ENCODE measurements around the gene DIAPH3. TPM values are rescaled to one million over a fixed set of nuclear protein-coding genes. Genes with fewer than 3 reads are reported as not detected.

The DIAPH3 gene
- total RNA-seq, 2 donors from 2014 or later, result 0.35 to 1.1 TPM

DNA sequence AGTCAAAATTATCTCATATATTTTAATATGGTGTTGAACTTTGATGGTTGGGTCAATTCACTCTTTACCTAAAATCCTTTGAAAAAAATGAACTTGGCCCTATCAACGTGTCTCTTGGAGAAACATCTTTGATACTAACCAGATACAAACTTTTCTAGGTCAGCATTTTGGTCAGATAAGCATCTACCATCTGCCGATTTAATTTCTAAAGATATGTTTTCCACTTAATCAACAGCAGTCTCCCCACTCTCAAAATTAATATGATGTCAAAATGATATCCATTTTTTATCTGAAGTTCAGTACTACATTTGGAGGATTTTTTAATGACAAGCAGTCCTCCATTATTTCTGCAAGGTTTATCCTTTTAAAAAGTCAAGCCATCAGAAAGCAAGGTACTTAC lies 288.8 kb downstream of the DIAPH3 start:
- H3K27me3 ChIP-seq, result no peaks in the 10 kb centered on the region
- H3K36me3 ChIP-seq, result no peaks in the 10 kb centered on the region
- TF ChIP-seq, protein P1, sequence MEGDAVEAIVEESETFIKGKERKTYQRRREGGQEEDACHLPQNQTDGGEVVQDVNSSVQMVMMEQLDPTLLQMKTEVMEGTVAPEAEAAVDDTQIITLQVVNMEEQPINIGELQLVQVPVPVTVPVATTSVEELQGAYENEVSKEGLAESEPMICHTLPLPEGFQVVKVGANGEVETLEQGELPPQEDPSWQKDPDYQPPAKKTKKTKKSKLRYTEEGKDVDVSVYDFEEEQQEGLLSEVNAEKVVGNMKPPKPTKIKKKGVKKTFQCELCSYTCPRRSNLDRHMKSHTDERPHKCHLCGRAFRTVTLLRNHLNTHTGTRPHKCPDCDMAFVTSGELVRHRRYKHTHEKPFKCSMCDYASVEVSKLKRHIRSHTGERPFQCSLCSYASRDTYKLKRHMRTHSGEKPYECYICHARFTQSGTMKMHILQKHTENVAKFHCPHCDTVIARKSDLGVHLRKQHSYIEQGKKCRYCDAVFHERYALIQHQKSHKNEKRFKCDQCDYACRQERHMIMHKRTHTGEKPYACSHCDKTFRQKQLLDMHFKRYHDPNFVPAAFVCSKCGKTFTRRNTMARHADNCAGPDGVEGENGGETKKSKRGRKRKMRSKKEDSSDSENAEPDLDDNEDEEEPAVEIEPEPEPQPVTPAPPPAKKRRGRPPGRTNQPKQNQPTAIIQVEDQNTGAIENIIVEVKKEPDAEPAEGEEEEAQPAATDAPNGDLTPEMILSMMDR (IDR thresholded peaks at IDR 0.05), result no peak
- no peak overlapping the region for H3K27ac ChIP-seq
- no peaks in the 10 kb centered on the region for H3K9me3 ChIP-seq
- DNase-seq (ENCODE audit: low spot score), result no peak
- no peak overlapping the region for H3K4me3 ChIP-seq
- no peaks in the 10 kb centered on the region for H3K4me1 ChIP-seq

DNA sequence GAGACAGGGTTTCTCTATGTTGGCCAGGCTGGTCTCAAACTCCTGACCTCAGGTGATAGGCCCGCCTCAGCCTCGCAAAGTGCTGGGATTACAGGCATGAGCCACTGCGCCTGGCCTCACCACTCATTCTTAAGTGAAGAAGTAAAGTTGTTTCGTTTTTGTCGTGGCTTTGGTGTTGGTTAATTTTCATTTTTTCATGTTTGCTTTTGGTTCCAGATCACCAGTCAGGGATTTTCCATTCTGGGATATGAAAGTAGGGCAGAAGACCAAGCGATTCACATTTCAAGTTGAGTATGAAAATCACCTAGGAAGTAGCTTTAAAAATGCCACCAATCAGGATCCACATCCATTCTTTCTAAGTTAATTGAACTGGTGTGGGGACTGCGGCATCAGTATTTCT lies 289.9 kb downstream of the DIAPH3 start:
- H3K4me3 ChIP-seq, result no peak overlapping the region
- no peaks in the 10 kb centered on the region for H3K9me3 ChIP-seq
- no peak overlapping the region for H3K27ac ChIP-seq

DNA sequence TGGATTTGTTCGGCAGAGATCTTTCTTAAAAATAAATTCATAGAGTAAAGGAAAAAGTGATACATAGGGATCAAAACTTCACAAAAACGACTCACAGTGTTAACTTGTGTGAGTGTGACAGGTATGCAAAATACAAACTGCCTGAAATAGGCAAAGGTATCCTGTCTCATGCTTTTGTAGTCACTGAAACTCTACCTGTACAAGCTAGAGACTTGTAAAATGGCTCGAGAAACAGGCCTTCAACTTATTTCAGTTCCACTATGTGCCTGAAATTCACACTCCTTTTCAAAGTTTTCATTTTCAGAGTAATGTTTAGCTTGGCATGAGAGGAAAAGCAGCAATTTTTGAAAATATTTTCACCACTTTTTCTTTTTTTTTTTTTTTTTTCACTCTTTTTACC lies 290.4 kb downstream of the DIAPH3 start:
- no peak for DNase-seq (ENCODE audit: low spot score)
- H3K4me1 ChIP-seq, result no peaks in the 10 kb centered on the region
- no peaks in the 10 kb centered on the region for H3K27me3 ChIP-seq
- TF ChIP-seq, protein P1 (IDR thresholded peaks at IDR 0.05), result no peak
- H3K9me3 ChIP-seq, result no peaks in the 10 kb centered on the region
- H3K36me3 ChIP-seq, result no peaks in the 10 kb centered on the region
- H3K4me3 ChIP-seq, result no peak overlapping the region
- H3K27ac ChIP-seq, result no peak overlapping the region

More for the DNA sequence above, 289.9 kb downstream of the DIAPH3 start:
- TF ChIP-seq, protein P1 (IDR thresholded peaks at IDR 0.05), result no peak
- Histone ChIP-seq H3K36me3 (no peaks in the 10 kb centered on the region), H3K27me3 (no peaks in the 10 kb centered on the region), H3K4me1 (no peaks in the 10 kb centered on the region)
- no peak for DNase-seq (ENCODE audit: low spot score)

DNA sequence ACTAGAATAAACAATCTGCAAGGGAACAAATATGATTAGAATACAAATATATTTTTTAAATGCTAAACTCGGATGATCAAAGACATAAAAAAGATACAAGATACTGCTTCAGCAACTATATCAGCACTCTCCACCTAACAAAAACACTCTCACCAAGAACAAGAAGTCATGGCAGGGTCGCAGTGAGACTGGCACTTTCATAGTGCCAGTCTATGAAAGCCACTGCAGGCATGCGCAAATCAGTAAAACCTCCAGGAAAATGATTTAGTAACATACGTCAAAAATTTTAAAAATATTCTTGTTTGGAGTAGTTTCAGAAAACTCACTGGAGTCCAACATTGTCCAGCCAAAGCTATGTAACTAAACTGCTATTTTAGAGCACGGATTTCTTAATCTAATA lies 295.9 kb downstream of the DIAPH3 start:
- no peak for DNase-seq (ENCODE audit: low spot score)
- Histone ChIP-seq H3K4me1 (no peaks in the 10 kb centered on the region), H3K9me3 (no peaks in the 10 kb centered on the region), H3K4me3 (no peak overlapping the region), H3K36me3 (no peaks in the 10 kb centered on the region), H3K27me3 (no peaks in the 10 kb centered on the region), H3K27ac (no peak overlapping the region)
- TF ChIP-seq, protein P1 (IDR thresholded peaks at IDR 0.05), result no peak

DNA sequence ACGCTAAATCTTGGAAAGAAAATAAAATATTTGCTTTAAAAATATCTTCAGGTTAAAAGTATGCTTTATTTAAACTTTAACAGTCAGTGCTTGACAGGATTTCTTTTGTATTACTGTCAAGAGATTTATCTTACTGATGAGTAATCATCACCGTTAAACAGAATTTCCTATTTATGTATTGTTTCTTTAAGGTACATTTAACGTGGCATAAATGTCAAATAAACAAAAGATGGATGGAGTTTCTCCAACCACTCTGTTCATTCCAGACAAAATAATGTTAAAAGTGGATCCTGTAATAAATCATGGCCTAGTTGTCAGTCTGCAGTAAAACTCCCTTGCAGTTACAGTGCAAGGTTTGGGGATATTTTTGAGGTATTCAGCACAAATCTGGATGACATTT lies 298.3 kb downstream of the DIAPH3 start:
- no peaks in the 10 kb centered on the region for H3K4me1 ChIP-seq
- H3K36me3 ChIP-seq, result no peaks in the 10 kb centered on the region
- no peak overlapping the region for H3K4me3 ChIP-seq
- H3K27ac ChIP-seq, result no peak overlapping the region
- H3K9me3 ChIP-seq, result no peaks in the 10 kb centered on the region
- TF ChIP-seq, protein P1 (IDR thresholded peaks at IDR 0.05), result no peak
- no peaks in the 10 kb centered on the region for H3K27me3 ChIP-seq
- no peak for DNase-seq (ENCODE audit: low spot score)

DNA sequence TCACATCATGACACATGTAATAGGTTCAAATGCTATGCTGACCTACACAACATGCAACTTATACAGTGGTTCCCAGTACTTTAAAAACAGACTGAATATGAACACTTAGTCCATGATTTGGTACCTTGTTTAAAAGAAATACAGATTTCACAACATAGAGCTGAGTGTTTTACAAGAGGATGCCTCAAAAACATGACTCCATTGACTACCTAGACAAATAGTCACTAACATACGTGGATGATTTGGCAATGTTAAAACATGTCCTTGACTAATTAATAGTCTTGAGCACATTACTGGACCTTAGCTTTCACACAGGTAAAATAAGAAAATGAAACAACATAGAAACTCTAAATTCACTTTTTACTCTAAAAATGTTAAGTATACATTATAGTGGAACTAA lies 300.1 kb downstream of the DIAPH3 start:
- Histone ChIP-seq H3K36me3 (no peaks in the 10 kb centered on the region), H3K4me3 (no peak overlapping the region), H3K9me3 (no peaks in the 10 kb centered on the region), H3K27ac (no peak overlapping the region), H3K27me3 (no peaks in the 10 kb centered on the region), H3K4me1 (no peaks in the 10 kb centered on the region)
- TF ChIP-seq, protein P1 (IDR thresholded peaks at IDR 0.05), result no peak
- no peak for DNase-seq (ENCODE audit: low spot score)

Measured in right atrium auricular region (tissue), 2 donors.